Measurements from ENCODE around the gene GRIK4.

GRCh38 chr11:120878781-120879180, 367.2 kb downstream of the GRIK4 start:
- no peak for TF ChIP-seq POLR2AphosphoS5 (IDR thresholded peaks at IDR 0.05)
- no peak for TF ChIP-seq CTCF (IDR thresholded peaks at IDR 0.05)
- no peak for TF ChIP-seq POLR2A (IDR thresholded peaks at IDR 0.05)
